Stimulated activated CD8-positive, alpha-beta memory T cell treated with anti-CD3 and anti-CD28 coated beads, Interleukin-4, amount 100 ng/mL, for 1 hour (primary cell): ENCODE measurements around the gene PTPRC.

ENCODE experiments used
- DNase-seq, 2 donors: peaks; one replicate each; pipeline ENCODE4 v3.0.0-alpha.2; 2020; ENCODE audit warnings: low read depth in 2 of 2, low spot score in 1 of 2

The PTPRC gene

GRCh38 chr1:198641966-198642668 is 3.3 kb downstream of the PTPRC start:
- no peak for DNase-seq

- no peak for DNase-seq
These were observed 4.1 kb downstream of the PTPRC start for GRCh38 chr1:198642983-198643382.

DNA sequence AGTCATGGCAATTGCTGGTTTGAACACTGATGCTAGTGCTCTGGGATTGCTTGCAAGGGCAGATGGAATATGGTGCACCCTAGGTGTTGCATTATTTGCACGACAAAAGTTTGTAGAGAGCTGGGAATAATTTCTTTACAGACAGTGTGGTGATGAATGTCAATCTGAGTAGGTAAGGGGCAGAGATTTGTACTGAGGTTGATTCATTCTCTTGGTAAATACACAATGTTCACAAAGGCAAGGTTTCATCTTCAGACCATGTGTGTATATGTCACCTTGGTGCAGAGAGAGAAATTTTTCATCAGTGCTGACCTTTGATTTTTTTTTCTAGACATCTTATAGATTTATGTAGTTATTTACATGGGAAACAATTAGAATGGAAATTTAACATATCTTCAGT is 5.0 kb downstream of the PTPRC start:
- no peak for DNase-seq

- DNase-seq, result no peak
These were observed 8.2 kb downstream of the PTPRC start for GRCh38 chr1:198647055-198647454.

DNA sequence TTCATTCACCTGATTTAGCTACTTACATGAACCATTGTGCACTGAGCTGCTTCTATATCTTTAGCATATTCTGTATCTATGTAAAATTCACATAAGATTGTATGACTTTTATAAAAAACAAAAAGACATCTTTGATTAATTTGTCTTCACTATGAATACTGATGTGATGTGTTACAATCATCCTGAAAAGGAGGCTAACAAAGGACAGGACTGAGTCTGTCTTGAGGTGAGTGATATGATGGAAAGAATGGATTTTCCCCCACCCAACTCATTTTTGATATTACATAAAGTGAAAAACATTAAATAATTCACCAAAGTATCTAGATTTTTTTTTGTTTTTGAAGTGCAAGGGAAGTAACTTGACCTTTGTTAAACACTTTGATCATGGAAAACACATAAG is 9.8 kb downstream of the PTPRC start:
- DNase-seq, result no peak

GRCh38 chr1:198649232-198649967 is 10.6 kb downstream of the PTPRC start:
- DNase-seq, result no peak

DNA sequence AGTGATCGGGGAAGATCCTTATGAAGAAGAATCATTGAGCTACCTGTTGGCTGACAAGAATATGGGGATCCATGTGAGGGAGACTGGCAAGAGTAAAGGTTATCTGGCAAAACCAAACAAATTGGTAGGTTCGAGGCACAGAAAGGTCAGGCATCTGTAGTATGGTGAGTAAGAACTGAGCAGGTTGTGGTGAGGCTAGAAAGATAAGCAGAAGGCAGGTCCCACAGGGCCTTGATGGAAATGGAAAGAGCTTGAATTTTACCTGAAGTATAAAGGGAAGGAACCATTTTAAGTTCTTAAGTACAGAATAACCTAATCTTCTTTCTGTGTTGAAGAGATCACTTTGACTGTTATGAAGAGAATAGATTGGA is 11.1 kb downstream of the PTPRC start:
- DNase-seq, result no peak

GRCh38 chr1:198650506-198650905 is 11.7 kb downstream of the PTPRC start:
- DNase-seq, result no peak

DNA sequence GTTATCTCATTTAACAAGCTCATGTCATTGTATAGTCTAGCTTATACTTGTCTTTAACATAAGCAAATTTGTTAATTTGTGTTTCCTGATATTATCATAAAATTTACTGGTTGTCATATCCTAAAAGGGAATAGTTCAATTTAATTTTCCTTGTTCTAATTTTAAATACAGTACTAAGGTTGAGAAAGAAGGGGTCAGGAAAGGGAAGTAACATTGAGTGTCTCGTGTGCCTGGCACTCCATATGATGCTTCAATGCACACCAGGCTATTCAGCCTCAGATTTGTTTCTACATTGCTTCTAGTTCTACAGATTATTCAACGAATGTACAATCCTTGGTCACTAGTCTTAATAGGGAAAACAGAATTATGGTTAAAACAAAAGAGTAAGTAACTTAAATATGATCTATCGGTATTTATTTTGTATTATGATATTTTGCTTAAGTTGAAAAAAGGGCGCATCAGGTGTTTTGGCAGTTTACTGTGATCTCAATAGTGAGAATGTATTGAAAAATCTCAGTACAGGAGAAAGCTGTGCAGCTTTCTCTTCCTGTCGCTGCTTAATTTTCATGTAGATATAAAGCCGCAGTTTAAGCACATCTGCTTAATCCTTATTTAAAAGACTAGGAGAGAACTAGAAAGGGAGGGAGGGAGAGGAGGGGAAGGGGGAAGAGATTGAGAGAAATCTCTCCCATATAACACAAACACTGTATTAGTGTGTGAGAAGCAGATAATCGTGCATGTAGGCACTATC is 13.0 kb downstream of the PTPRC start:
- DNase-seq, result no peak

- no peak for DNase-seq
These were observed 15.1 kb downstream of the PTPRC start for GRCh38 chr1:198653808-198654413.

GRCh38 chr1:198655459-198656121 is 16.8 kb downstream of the PTPRC start:
- DNase-seq, result no peak

DNA sequence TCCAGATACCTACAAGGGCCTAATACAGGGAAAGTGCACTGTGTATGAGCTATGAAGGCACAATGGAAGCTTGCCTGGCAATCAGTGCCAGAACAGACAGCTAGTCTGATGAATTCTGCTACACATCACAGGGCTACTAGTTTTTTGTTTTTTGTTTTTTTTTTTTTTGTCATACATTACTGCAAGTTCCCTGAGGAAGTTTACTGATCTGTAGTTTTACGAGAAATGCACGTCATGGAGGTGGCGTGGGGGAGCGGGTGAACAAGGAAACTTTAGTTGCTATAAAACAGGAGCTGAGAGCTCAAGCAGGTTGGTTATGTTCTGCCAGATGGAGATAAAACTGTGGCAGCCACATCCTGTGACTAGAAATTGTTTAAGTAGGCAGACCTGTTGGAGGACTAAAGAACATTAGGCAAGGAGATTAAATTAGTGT is 17.7 kb downstream of the PTPRC start:
- peak; percentile 51 to 68 for DNase-seq

DNA sequence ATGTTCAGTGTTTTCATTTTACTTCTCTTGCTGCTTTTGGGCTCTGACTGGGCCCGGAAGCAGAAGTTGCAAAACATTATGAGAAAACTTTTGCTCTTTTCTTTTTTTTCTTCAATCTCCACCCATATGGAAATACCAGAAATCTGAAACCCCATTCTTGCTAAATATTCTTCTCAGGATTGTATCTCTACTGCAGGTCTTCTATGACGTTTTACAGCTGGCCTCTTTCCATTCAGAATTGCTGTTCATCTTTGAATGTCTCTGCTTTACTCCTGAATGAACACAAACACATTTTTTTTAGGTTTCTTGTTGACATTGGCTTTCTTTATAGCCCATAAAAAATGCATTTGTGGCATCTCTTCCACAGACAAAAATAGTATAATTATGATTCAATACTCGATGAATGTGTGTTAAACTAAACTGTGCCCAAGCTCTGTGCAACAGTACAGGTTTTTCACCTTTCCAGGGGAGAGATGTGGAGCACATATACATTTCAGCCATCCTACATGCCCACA is 18.8 kb downstream of the PTPRC start:
- DNase-seq, result no peak

DNA sequence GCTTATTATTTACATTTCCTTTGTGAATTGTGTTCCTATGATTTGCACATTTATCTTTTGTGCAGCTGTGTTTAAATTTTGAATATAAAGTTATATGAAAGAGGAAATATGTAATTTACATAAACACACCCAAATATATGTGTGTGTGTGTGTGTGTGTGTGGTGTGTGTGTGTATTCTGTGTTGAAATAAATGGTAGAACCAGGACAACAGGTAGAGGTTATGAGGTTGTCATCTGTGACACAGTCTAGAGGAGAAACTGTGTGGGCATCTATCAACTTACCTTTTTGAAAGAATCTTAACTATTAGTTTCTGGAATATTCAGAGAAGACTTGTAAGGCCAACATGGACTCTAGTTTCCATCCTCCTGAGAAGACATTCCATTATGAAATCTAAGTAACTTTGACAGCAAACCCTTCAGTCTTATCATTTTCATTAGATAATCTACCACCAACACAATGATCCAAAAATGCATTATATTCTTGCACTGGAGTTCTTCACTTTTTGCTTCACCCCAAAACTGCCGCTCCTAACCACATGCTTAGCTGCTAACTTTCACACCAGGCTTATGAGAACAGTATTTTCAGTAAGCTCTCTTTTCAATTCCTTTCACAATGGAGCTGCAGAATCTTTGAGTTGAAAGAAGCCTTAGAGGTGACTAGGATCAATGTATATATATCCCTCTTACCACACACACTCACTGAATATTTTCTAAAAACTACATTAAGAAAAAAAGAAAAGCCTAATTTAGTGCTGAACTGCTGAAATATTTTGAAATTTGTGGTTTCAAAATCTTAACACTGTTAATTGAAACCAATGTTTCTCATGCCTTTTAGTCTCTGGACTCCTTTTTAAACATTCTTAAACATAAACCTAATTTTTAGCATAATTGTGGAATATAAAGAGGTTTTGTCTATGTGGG is 21.8 kb downstream of the PTPRC start:
- no peak for DNase-seq

- no peak for DNase-seq
These were observed 24.0 kb downstream of the PTPRC start for GRCh38 chr1:198662821-198663220.

GRCh38 chr1:198664068-198664788 is 25.4 kb downstream of the PTPRC start:
- DNase-seq, result no peak

DNA sequence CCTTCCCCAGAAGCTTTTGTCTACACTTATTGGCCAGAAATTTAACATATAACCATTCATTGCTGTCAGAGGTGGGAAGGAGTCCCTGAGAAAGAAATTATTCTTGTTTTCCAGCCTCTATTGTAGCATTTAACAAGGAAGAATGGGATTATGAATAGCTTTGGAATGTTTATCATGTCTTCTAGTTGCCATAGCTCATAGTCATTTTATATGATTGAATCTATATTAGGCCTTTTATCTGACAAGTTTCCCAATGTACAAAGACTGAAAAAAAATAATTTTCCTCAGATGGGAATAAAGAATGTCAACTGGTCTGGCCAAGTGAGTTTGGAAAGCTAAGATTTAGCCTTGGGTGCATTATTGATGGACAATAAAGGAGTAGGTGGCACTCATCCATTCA is 28.3 kb downstream of the PTPRC start:
- DNase-seq, result no peak

- DNase-seq, result no peak
These were observed 29.0 kb downstream of the PTPRC start for GRCh38 chr1:198667807-198668206.

DNA sequence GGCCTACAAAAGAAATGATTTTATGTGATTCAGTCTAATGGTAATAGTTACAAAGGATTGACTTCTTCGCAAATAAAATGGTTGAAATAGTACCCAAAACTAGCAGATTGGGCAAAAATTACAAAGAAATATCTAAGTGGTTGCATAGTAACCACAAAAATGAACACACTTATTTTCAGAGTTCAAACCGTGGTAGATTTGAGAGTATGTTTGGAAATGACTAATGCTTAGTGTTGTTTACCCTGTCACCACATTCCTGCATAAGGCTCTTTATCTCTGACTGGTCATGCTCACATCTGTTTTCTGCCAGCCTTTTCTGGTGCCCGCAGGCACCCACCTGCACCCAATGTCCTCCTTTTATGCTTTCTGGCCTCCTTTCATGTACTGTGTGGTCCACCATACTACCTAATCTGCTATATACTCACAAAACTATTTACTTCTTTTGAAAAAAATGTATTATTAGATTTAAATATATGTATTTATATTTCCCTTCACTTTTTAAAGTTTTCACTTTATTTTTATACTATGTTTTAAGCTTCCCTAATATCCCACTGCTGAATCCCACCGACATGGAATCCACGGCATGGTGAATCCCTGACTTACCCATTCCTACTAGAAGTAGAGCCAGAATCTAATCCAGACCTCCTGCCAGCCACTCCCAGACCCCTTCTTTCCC is 30.3 kb downstream of the PTPRC start:
- no peak for DNase-seq
